Lung (tissue), 12 donors: ENCODE data around the gene HOXA5. TPM values are rescaled to one million over a fixed set of nuclear protein-coding genes. Genes with fewer than 3 reads are reported as not detected.

Source experiments
- ATAC-seq: fragments of 200-7000 bp; cut with Tn5 transposase; one replicate; pipeline ENCODE4 v1.9.1; 2020; ENCODE audit warnings: moderate number of reproducible peaks; ENCODE audit not compliant: insufficient read depth, low FRiP score
- DNase-seq, 3 donors: peaks; one replicate each; pipeline ENCODE4 v3.0.0-alpha.2; 2013 to 2017
- H3K27ac ChIP-seq, 2 donors: one replicate each; pipeline ENCODE4 v1.5.1; 2013; ENCODE audit warnings: mild to moderate bottlenecking in 2 of 2, moderate library complexity in 2 of 2, control low read depth in 1 of 2, inconsistent platforms in 1 of 2, low read depth in 1 of 2, low read length in 1 of 2
- H3K27me3 ChIP-seq, 3 donors: one replicate each; pipeline ENCODE4 v1.5.1; 2013; ENCODE audit warnings: low read length in 2 of 3; ENCODE audit not compliant: control insufficient read depth in 3 of 3, insufficient read depth in 3 of 3
- H3K36me3 ChIP-seq, 4 donors: one replicate each; pipeline ENCODE4 v1.5.1; 2013; ENCODE audit warnings: low read length in 4 of 4, mild to moderate bottlenecking in 1 of 4, moderate library complexity in 1 of 4; ENCODE audit not compliant: control insufficient read depth in 4 of 4, insufficient read depth in 4 of 4
- H3K4me1 ChIP-seq, 5 donors: one replicate each; pipeline ENCODE4 v1.5.1; 2013; ENCODE audit warnings: low read length in 5 of 5, mild to moderate bottlenecking in 2 of 5, moderate library complexity in 1 of 5; ENCODE audit not compliant: control insufficient read depth in 5 of 5, insufficient read depth in 5 of 5
- H3K4me3 ChIP-seq: one replicate; pipeline ENCODE4 v1.5.1; 2013; ENCODE audit warnings: mild to moderate bottlenecking, control low read depth, moderate library complexity
- H3K9ac ChIP-seq, 2 donors: one replicate each; pipeline ENCODE4 v1.5.1; 2013; ENCODE audit warnings: low read length in 2 of 2, control low read depth in 1 of 2; ENCODE audit not compliant: insufficient read depth in 1 of 2
- H3K9me3 ChIP-seq, 4 donors: one replicate each; pipeline ENCODE4 v1.5.1; 2013; ENCODE audit warnings: low read length in 3 of 4, mild to moderate bottlenecking in 1 of 4, moderate library complexity in 1 of 4; ENCODE audit not compliant: control insufficient read depth in 4 of 4, insufficient read depth in 3 of 4
- WGBS, 2 donors: extraction: QIAGEN DNeasy Blood & Tissue Kit; methylation state at CpG; one replicate each; pipeline ENCODE4 v1.1.7; 2013; 5-methylcytosine and 5-hydroxymethylcytosine counted together
- polyA plus RNA-seq, 2 donors: library from polyadenylated mRNA; stranded (reverse); fragments of 200-250 nt; gene quantifications; one replicate each; pipeline ENCODE4 v1.2.1, GENCODE V29; 2013
- total RNA-seq, 2 donors: library from RNA; depleted of rRNA in 1 of 2; stranded (reverse); fragments of >200 nt in 1 of 2; gene quantifications; one replicate each; pipeline ENCODE4 v1.2.1, GENCODE V29; 2014 to 2021
- TF ChIP-seq, protein P1 (sequence below): IDR thresholded peaks from 2 replicates; pipeline ENCODE4 v1.5.1; 2012; ENCODE audit warnings: mild to moderate bottlenecking; ENCODE audit errors: control extremely low read depth, extremely low read depth
- donor health status: control.
- donor health status: control.
- donor health status: Bipolar disorder and iron deficiency.
- donor health status: healthy.
- donor health status: DM: yes; HTN: yes; CAD: no.

The HOXA5 gene
- total and polyA plus RNA-seq, 4 donors, result 9.2 to 61.9 (median 15.2) TPM

DNA sequence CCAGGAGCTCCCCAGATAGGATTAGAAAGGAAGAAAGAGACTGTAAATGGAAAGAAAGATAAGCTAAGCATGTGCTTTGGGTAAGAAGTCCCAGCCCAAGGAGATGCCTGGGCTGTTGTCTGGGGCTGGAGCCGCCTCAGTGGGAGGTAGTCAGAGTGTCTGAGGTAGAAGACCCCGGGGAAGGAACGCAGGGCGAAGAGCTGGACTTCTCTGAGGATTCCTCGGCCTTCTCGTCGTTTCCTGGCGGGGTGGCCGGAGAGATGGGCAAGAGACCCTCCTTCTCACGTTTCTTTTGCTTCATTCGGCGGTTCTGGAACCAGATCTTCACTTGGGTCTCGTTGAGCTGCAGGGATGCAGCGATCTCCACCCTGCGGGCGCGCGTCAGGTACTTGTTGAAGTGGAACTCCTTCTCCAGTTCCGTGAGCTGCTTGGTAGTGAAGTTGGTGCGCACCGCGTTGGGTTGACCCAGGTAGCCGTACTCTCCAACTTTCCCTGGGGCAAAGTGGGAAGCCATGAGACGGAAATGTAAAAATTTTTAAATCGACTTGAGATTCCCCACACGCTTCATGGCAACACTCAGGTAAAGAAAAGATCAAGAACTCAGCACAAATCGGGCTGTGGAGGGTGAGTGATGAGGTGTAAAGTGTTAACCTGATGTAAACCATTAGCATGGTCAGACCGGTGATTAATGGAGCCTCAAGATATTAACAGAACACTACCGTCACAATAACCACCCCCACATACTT, 49.0 kb downstream of the HOXA5 start:
- TF ChIP-seq, protein P1, sequence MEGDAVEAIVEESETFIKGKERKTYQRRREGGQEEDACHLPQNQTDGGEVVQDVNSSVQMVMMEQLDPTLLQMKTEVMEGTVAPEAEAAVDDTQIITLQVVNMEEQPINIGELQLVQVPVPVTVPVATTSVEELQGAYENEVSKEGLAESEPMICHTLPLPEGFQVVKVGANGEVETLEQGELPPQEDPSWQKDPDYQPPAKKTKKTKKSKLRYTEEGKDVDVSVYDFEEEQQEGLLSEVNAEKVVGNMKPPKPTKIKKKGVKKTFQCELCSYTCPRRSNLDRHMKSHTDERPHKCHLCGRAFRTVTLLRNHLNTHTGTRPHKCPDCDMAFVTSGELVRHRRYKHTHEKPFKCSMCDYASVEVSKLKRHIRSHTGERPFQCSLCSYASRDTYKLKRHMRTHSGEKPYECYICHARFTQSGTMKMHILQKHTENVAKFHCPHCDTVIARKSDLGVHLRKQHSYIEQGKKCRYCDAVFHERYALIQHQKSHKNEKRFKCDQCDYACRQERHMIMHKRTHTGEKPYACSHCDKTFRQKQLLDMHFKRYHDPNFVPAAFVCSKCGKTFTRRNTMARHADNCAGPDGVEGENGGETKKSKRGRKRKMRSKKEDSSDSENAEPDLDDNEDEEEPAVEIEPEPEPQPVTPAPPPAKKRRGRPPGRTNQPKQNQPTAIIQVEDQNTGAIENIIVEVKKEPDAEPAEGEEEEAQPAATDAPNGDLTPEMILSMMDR, result no peak
- H3K4me1 ChIP-seq, result peaks cover 0 to 73% (median 9%) of the 10 kb centered on the region in 5 donors

DNA sequence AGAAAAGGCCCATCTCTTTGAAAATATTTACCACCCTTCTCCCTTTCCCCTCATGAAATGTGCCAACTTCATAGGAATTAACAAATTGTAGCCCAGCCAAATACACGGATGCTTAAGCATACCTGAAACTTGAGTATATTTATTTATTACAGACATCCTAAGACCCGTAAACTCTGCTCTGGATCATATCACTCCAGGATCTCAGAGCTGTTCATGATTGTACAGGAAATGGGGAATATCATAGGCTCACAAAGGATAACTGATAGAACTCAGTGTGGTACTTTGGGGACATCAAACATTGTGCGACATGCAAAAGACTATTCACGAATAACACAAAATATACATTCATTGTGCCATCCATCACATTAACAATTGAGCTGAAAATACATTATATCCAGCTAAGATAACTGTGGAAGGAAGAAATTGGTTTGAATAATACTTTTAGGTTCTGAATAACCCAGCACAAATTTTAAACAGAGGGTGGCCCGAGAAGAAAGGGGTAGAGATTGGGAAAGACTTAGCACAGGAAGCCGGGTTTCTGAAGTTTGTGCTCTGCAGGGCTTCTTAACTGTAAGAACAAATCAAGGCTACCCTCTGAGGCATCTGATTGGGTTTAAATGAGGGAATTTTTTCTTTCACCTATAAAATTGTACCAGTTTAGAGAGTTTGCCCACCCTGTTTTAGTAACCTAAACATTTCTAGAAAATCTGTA, 50.1 kb downstream of the HOXA5 start:
- TF ChIP-seq, protein P1, result no peak
- ATAC-seq (no peak), DNase-seq (peak in 2 of 3 donors; percentile 53 to 55)
- H3K9me3 ChIP-seq, result no peaks in the 10 kb centered on the region
- no peak overlapping the region for H3K27ac ChIP-seq
- peaks cover 0 to 5% (median 0%) of the 10 kb centered on the region in 4 donors for H3K36me3 ChIP-seq
- no peak overlapping the region for H3K9ac ChIP-seq
- peaks cover 0 to 68% (median 9%) of the 10 kb centered on the region in 5 donors for H3K4me1 ChIP-seq
- peaks cover 5 to 71% (median 9%) of the 10 kb centered on the region in 3 donors for H3K27me3 ChIP-seq
- no peak overlapping the region for H3K4me3 ChIP-seq
- 37 to 55% methylated on average over 6 of the region's 6 CpGs for WGBS, 2 donors

More for the DNA sequence above, 49.0 kb downstream of the HOXA5 start:
- WGBS, 2 donors, result 48 to 55% methylated on average over 29 of the region's 29 CpGs
- H3K27me3 ChIP-seq, result peaks cover 4 to 65% (median 5%) of the 10 kb centered on the region in 3 donors
- H3K9me3 ChIP-seq, result no peaks in the 10 kb centered on the region
- no peak overlapping the region for H3K4me3 ChIP-seq
- peaks cover 0 to 5% (median 2%) of the 10 kb centered on the region in 4 donors for H3K36me3 ChIP-seq
- ATAC-seq (no peak), DNase-seq (peak in 1 of 3 donors; percentile 17)
- H3K27ac ChIP-seq, result no peak overlapping the region
- no peak overlapping the region for H3K9ac ChIP-seq

DNA sequence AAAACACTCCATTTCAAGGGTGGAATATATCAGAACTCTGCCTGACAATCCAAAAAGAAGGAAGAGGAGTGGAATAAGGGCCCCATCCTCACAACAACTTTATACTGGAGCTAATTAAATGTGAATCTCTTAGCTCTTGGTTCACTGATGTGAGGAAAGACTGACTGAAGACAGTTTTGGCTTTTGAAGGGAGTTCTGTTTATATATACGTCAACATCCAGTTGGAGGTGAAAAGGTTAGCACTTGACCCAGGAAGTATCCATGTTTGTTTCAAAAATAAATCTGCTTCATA, 50.7 kb downstream of the HOXA5 start:
- Histone ChIP-seq H3K4me1 (peaks cover 0 to 67% (median 6%) of the 10 kb centered on the region in 5 donors), H3K9ac (no peak overlapping the region), H3K36me3 (peaks cover 0 to under 1% (median 0%) of the 10 kb centered on the region in 4 donors), H3K27ac (no peak overlapping the region), H3K27me3 (peaks cover 5 to 70% (median 9%) of the 10 kb centered on the region in 3 donors), H3K9me3 (peaks cover 0 to 3% (median 0%) of the 10 kb centered on the region in 4 donors), H3K4me3 (no peak overlapping the region)
- TF ChIP-seq, protein P1, result no peak
- DNase-seq (peak in 2 of 3 donors; percentile 72 to 86), ATAC-seq (no peak)
- 60 to 73% methylated on average over 1 of the region's 1 CpG for WGBS, 2 donors
